Measurements from ENCODE around the gene SLCO4A1.

Gene SLCO4A1

GRCh38 chr20:62688083-62688482 is 45.8 kb downstream of the SLCO4A1 start:
- ATAC-seq = no peak
- no peak for TF ChIP-seq ISL1 (CRISPR knock-in tag; IDR thresholded peaks at IDR 0.05)
- TF ChIP-seq SNAI2 (CRISPR knock-in tag; IDR thresholded peaks at IDR 0.05) = no peak
- no peak for TF ChIP-seq ZC3H10 (CRISPR knock-in tag; IDR thresholded peaks at IDR 0.05)
- TF ChIP-seq OSR1 (CRISPR knock-in tag; IDR thresholded peaks at IDR 0.05) = no peak
- no peak for TF ChIP-seq ARNTL (CRISPR knock-in tag; IDR thresholded peaks at IDR 0.05; ENCODE audit: borderline replicate concordance, low read depth)

- TF ChIP-seq TSHZ2 (CRISPR knock-in tag; IDR thresholded peaks at IDR 0.05) = no peak
- no peak for TF ChIP-seq ARNTL (CRISPR knock-in tag; IDR thresholded peaks at IDR 0.05; ENCODE audit: borderline replicate concordance, low read depth)
- TF ChIP-seq ZC3H10 (CRISPR knock-in tag; IDR thresholded peaks at IDR 0.05) = no peak
- TF ChIP-seq PPARA (CRISPR knock-in tag; IDR thresholded peaks at IDR 0.05; ENCODE audit: borderline replicate concordance) = no peak
- no peak for TF ChIP-seq CSRNP3 (CRISPR knock-in tag; IDR thresholded peaks at IDR 0.05)
- TF ChIP-seq TOX (CRISPR knock-in tag; IDR thresholded peaks at IDR 0.05; ENCODE audit: borderline replicate concordance) = no peak
- no peak for TF ChIP-seq GLIS3 (CRISPR knock-in tag; IDR thresholded peaks at IDR 0.05)
- TF ChIP-seq POU6F1 (CRISPR knock-in tag; IDR thresholded peaks at IDR 0.05; ENCODE audit: borderline replicate concordance, low read depth) = no peak
- TF ChIP-seq PATZ1 (CRISPR knock-in tag; IDR thresholded peaks at IDR 0.05; ENCODE audit: borderline replicate concordance) = no peak
- no peak for TF ChIP-seq ZFP3 (CRISPR knock-in tag; IDR thresholded peaks at IDR 0.05)
- no peak for TF ChIP-seq BACH2 (CRISPR knock-in tag; IDR thresholded peaks at IDR 0.05; ENCODE audit: borderline replicate concordance)
- TF ChIP-seq SNAI2 (CRISPR knock-in tag; IDR thresholded peaks at IDR 0.05) = no peak
- no peak for TF ChIP-seq ZFP30 (CRISPR knock-in tag; IDR thresholded peaks at IDR 0.05)
- TF ChIP-seq ZNF8 (CRISPR knock-in tag; IDR thresholded peaks at IDR 0.05) = no peak
- TF ChIP-seq RARB (CRISPR knock-in tag; IDR thresholded peaks at IDR 0.05) = no peak
- TF ChIP-seq TCF4 (CRISPR knock-in tag; IDR thresholded peaks at IDR 0.05; ENCODE audit: borderline replicate concordance) = no peak
- no peak for TF ChIP-seq CREB5 (CRISPR knock-in tag; IDR thresholded peaks at IDR 0.05; ENCODE audit: low read depth)
- TF ChIP-seq ISL1 (CRISPR knock-in tag; IDR thresholded peaks at IDR 0.05) = no peak
- no peak for TF ChIP-seq ZNF70 (CRISPR knock-in tag; IDR thresholded peaks at IDR 0.05)
- ATAC-seq = peak; percentile 66
Measured at GRCh38 chr20:62688855-62689460, 46.7 kb downstream of the SLCO4A1 start.

GRCh38 chr20:62689861-62690260 is 47.6 kb downstream of the SLCO4A1 start:
- TF ChIP-seq POU6F1 (CRISPR knock-in tag; IDR thresholded peaks at IDR 0.05; ENCODE audit: borderline replicate concordance, low read depth) (no peak), PATZ1 (CRISPR knock-in tag; IDR thresholded peaks at IDR 0.05; ENCODE audit: borderline replicate concordance) (no peak), RARB (CRISPR knock-in tag; IDR thresholded peaks at IDR 0.05) (no peak), CREB5 (CRISPR knock-in tag; IDR thresholded peaks at IDR 0.05; ENCODE audit: low read depth) (no peak), ZC3H10 (CRISPR knock-in tag; IDR thresholded peaks at IDR 0.05) (no peak), ESRRG (CRISPR knock-in tag; IDR thresholded peaks at IDR 0.05) (no peak), GLIS3 (CRISPR knock-in tag; IDR thresholded peaks at IDR 0.05) (no peak), BACH2 (CRISPR knock-in tag; IDR thresholded peaks at IDR 0.05; ENCODE audit: borderline replicate concordance) (no peak), TCF4 (CRISPR knock-in tag; IDR thresholded peaks at IDR 0.05; ENCODE audit: borderline replicate concordance) (no peak), ARNTL (CRISPR knock-in tag; IDR thresholded peaks at IDR 0.05; ENCODE audit: borderline replicate concordance, low read depth) (no peak), ZNF565 (CRISPR knock-in tag; conservative IDR thresholded peaks at IDR 0.05; ENCODE audit: low read depth) (no peak)
- no peak for ATAC-seq
